Cardiac fibroblast (primary cell): ENCODE measurements around the gene C10orf90.

Experiments
- DNase-seq, 2 donors: peaks; one replicate each; pipeline versions ENCODE4 v3.0.0 to v3.0.0-alpha.2; 2010; ENCODE audit warnings: low read depth in 2 of 2
- H3K4me3 ChIP-seq, 2 donors: replicated peaks in 1 of 2; 1 replicate in 1 of 2; 2 replicates in 1 of 2; pipeline ENCODE4 v1.5.1; 2011; ENCODE audit warnings: low read depth in 2 of 2, low read length in 2 of 2, mild to moderate bottlenecking in 2 of 2, moderate library complexity in 1 of 2
- TF ChIP-seq, protein P1 (sequence below): IDR thresholded peaks from one replicate; pipeline ENCODE4 v1.5.1; 2011; ENCODE audit warnings: low read depth, mild to moderate bottlenecking, low read length, inconsistent platforms

C10orf90 gene

DNA sequence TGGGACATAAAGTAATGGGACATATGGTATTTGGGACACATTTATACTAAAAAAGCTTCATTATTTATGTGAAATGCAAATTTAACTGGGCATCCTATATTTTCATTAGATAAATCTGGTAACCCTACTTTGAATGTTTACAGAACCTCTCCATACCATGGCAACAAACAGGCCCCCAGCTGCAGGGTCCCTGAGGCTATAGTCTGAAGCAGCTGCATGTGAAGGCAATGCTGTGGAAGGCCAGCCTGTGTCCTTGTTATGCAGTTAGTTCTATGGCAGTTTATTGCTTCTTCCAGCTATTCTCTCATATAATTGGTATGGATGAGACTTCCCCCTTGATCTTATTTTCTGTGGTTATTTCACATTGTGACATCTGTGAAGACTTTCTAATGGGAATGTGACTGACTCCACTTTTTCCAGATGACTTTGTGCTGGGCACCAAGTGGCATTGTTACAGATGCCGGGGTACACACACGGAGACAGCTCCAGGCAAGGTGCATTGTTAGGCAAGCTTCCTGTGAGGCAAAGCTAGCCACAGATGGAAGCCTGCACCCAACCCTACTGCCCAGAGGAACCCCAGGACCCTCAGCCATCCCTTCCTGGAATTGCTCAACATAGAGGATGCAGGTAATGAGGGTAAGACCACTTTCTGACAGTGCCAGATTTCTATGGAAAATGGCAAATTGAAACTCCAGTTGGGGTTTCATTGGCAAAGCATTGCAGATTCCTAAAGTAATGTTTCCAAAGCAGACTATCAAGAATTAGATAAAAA, 232.7 kb downstream of the C10orf90 start:
- DNase-seq: no peak
- TF ChIP-seq, protein P1, sequence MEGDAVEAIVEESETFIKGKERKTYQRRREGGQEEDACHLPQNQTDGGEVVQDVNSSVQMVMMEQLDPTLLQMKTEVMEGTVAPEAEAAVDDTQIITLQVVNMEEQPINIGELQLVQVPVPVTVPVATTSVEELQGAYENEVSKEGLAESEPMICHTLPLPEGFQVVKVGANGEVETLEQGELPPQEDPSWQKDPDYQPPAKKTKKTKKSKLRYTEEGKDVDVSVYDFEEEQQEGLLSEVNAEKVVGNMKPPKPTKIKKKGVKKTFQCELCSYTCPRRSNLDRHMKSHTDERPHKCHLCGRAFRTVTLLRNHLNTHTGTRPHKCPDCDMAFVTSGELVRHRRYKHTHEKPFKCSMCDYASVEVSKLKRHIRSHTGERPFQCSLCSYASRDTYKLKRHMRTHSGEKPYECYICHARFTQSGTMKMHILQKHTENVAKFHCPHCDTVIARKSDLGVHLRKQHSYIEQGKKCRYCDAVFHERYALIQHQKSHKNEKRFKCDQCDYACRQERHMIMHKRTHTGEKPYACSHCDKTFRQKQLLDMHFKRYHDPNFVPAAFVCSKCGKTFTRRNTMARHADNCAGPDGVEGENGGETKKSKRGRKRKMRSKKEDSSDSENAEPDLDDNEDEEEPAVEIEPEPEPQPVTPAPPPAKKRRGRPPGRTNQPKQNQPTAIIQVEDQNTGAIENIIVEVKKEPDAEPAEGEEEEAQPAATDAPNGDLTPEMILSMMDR: no peak
- H3K4me3 ChIP-seq: no peak overlapping the region

DNA sequence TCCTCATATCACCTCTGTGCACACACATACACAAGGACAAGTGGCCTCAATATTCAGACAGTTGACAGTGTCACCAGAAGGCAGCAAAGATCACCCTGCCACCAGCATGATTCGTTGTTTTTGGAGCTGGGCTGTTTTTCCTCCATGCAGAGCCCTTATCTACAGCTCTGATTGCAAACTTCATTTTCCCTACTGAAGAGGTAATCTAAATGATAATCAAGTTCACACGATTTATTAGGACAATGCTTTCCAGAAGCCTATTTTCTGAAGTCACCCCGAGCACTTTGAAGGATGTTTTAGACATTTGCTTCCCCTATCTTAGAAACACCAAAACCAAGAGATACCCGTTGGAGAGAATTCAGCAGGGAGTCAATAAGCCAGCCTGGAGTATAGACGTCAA, 236.3 kb downstream of the C10orf90 start:
- no peak overlapping the region for H3K4me3 ChIP-seq
- DNase-seq: no peak
- TF ChIP-seq, protein P1: no peak

DNA sequence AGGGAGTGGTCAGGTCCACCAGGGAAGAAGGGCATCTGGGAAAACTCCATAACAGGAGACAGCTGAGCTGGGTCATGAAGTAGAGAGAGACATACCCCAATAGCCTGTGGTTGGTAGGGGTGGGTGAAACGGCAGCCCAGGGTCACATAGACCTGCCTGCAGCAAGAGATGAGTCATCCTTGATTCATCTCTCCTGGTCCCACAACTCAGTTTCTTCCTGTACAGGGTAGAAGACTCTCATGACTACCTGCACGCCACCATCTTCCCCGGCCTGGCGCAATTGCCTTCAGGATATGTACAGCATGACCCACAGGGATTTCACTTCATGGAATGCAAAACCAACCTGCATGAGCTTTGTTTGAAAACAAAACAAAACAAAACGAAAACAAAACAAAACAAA, 237.1 kb downstream of the C10orf90 start:
- TF ChIP-seq, protein P1: no peak
- DNase-seq: peak in 1 of 2 donors; percentile 19
- H3K4me3 ChIP-seq: no peak overlapping the region

DNA sequence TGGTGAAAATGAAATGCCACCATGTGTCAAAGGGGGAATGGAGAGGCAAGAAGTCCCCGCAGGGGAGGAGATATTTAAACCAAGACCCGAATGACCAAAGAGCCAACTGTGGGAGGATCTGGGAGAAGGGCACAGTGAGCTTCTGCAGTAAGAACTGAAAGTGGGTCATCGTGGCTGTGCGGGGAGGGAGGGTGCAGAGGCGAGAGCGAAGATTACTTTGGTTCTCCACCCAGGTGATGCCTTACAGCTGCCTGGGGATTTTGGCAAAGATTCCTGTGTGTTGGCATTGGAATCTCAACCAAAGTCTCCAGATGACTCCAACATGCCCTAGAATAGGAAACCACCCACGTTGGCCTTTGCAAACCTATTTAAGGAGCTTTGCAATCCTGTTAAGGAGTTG, 238.0 kb downstream of the C10orf90 start:
- TF ChIP-seq, protein P1: no peak
- DNase-seq: no peak
- H3K4me3 ChIP-seq: no peak overlapping the region

DNA sequence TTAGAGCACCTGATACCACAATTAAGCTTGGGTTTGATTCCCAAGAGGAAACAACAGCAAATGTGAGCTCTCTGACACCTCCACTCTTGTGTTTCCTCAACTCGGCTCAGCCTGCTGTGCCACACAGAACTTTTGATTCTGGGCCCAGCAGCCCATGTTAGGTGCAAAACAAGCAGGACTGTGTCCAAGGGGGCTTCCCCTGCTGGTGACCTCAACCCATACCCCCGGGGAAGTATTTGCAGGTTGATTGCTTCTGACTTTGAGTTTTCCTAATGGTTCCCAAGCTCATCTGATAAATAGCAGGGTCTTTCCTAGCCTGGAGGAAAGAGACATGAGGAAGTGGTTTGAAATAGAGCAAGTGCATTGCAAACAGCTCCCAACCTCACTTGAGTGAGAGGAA, 238.7 kb downstream of the C10orf90 start:
- DNase-seq: no peak
- no peak overlapping the region for H3K4me3 ChIP-seq
- TF ChIP-seq, protein P1: no peak

DNA sequence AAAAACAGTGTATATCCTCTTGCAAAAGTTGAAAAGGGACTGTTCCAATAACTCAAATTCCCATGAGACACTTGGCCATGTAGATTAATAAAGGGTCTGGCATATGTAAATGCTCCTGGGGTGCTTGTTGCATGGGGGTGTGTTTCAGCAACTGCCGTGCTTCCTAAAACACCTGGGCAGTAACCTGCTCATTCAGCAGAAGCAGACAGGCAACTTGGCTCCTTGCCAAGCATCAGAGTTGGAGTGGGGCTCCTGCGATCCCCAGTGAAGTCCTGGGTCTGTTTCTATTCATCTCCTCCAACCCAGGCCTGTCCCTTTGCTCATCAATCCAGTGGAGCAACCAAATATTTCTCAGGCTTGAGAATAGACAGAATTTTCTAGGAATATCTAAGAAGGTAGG, 240.0 kb downstream of the C10orf90 start:
- H3K4me3 ChIP-seq: no peak overlapping the region
- TF ChIP-seq, protein P1: no peak
- DNase-seq: no peak

DNA sequence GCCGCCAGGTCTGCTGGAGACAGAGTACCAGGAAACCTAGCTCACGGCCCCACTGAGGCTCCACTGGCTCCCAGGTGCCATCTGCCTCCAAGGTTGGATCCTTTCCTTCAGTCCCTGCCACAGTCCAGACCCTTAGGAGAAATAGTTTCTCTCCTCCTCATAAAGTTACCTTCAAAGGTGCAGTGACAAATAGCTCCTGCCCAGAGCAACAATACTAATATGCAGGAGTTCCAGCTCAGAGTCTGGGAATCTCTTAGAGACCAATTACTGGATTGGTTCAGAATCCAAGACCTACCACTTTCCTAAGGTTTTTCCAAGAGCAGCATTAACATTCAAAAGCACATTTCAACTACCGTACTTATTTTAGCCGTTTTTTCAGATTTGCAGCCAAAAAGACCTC, 241.2 kb downstream of the C10orf90 start:
- TF ChIP-seq, protein P1: no peak
- H3K4me3 ChIP-seq: no peak overlapping the region
- DNase-seq: no peak
